ENCODE results near the gene MT1X. TPM values are rescaled to one million over a fixed set of nuclear protein-coding genes. Genes with fewer than 3 reads are reported as not detected.

The MT1X gene
- total RNA-seq, result 538 and 897 TPM in 2 replicates

GRCh38 chr16:56681939-56682702, at the start of gene MT1X:
MT1X (plus strand) TSS chr16:56682470; CDS start chr16:56682541, 71 bp downstream.

GRCh38 chr16:56637814-56638750, 44.2 kb upstream of the MT1X start, which contains the start of gene MT1A:
MT1A (plus strand) TSS chr16:56638666; CDS start chr16:56638739, 73 bp downstream.

GRCh38 chr16:56651586-56651985, 30.7 kb upstream of the MT1X start, which contains the start of gene MT1B:
MT1B (plus strand) TSS chr16:56651886; CDS start chr16:56651954, 68 bp downstream.

GRCh38 chr16:56657555-56658326, 24.5 kb upstream of the MT1X start, which contains the start of gene MT1F:
MT1F (plus strand) TSS chr16:56657959; CDS start chr16:56658059, 100 bp downstream.

GRCh38 chr16:56667581-56668571, 14.4 kb upstream of the MT1X start, which contains the start of gene MT1G:
MT1G (minus strand) TSS chr16:56668065; CDS start chr16:56667993, 72 bp downstream.

GRCh38 chr16:56669005-56669839, 13.0 kb upstream of the MT1X start, which contains the start of gene MT1H:
MT1H (plus strand) TSS chr16:56669814; CDS start chr16:56669885, 71 bp downstream.

GRCh38 chr16:56729735-56730662, 47.7 kb downstream of the MT1X start, which contains the start of gene NUP93:
NUP93 (plus strand) TSS chr16:56730129; CDS start chr16:56748248, 18,119 bp downstream.

Other genes starting within 250 kb of the MT1X start
- gene NUDT21, start 231.1 kb upstream of the MT1X start, total RNA-seq, result 64.0 and 64.3 TPM in 2 replicates
- gene OGFOD1, start 230.9 kb upstream of the MT1X start, total RNA-seq, result 36.2 and 41.2 TPM in 2 replicates
- 30.8 and 60.3 TPM in 2 replicates for gene BBS2, start 162.4 kb upstream of the MT1X start, total RNA-seq
- not detected in 2 replicates for gene MT4, start 117.4 kb upstream of the MT1X start, total RNA-seq
- not detected in 2 replicates for gene MT3, start 92.9 kb upstream of the MT1X start, total RNA-seq
- 1,517 and 2,286 TPM in 2 replicates for gene MT2A, start 73.9 kb upstream of the MT1X start, total RNA-seq
- gene MT1E, start 56.7 kb upstream of the MT1X start, total RNA-seq, result 18.8 and 161 TPM in 2 replicates
- gene MT1M, start 49.8 kb upstream of the MT1X start, total RNA-seq, result 0.23 and 1.1 TPM in 2 replicates
- gene MT1A, start 43.8 kb upstream of the MT1X start, total RNA-seq, result 3.5 and 5.2 TPM in 2 replicates
- gene MT1B, start 30.6 kb upstream of the MT1X start, total RNA-seq, result not detected in 2 replicates
- gene MT1F, start 24.5 kb upstream of the MT1X start, total RNA-seq, result 12.2 and 42.8 TPM in 2 replicates
- gene MT1G, start 14.4 kb upstream of the MT1X start, total RNA-seq, result 12.8 and 14.0 TPM in 2 replicates
- 10.1 TPM in 1 of 2 replicates, not detected in the other for gene MT1H, start 12.7 kb upstream of the MT1X start, total RNA-seq
- gene NUP93, start 47.7 kb downstream of the MT1X start, total RNA-seq, result 62.4 and 96.1 TPM in 2 replicates
- 0.08 TPM in 1 of 2 replicates, not detected in the other for gene SLC12A3, start 182.7 kb downstream of the MT1X start, total RNA-seq
- 185 and 220 TPM in 2 replicates for gene HERPUD1, start 249.7 kb downstream of the MT1X start, total RNA-seq